ENCODE results near the gene KCNJ14.

KCNJ14 gene

GRCh38 chr19:48478339-48479256, 23.2 kb downstream of the KCNJ14 start:
- TF ChIP-seq CTCF (conservative IDR thresholded peaks at IDR 0.05; ENCODE audit: low read depth): no peak
- H3K27ac ChIP-seq: peak overlapping the region; percentile 98
- no peak for DNase-seq (ENCODE audit: low spot score)
- POLR2A ChIA-PET (ENCODE audit: low non-redundant PET): no interaction called here
- CTCF ChIA-PET: no interaction called here

GRCh38 chr19:48479686-48480085, 24.3 kb downstream of the KCNJ14 start:
- DNase-seq (ENCODE audit: low spot score): no peak
- no peak for TF ChIP-seq CTCF (conservative IDR thresholded peaks at IDR 0.05; ENCODE audit: low read depth)
- peak overlapping the region; percentile 78 for H3K27ac ChIP-seq
- ChIA-PET POLR2A (ENCODE audit: low non-redundant PET) (no interaction called here), CTCF (no interaction called here)

GRCh38 chr19:48480183-48480557, 24.8 kb downstream of the KCNJ14 start:
- ChIA-PET POLR2A (ENCODE audit: low non-redundant PET) (no interaction called here), CTCF (no interaction called here)
- DNase-seq (ENCODE audit: low spot score): no peak
- TF ChIP-seq CTCF (conservative IDR thresholded peaks at IDR 0.05; ENCODE audit: low read depth): no peak
- peak overlapping the region; percentile 78 for H3K27ac ChIP-seq

GRCh38 chr19:48480558-48481500, 25.5 kb downstream of the KCNJ14 start:
- ChIA-PET POLR2A (ENCODE audit: low non-redundant PET) (interaction anchor here (0.6 kb wide), 1 partner anchor 16 kb away, joined by 3 read pairs; no protein-coding TSS in a partner anchor), CTCF (interaction anchor here (0.6 to 0.7 kb wide), 2 partner anchors 17 to 25 kb away, joined by 3 read pairs; no protein-coding TSS in a partner anchor)
- H3K27ac ChIP-seq: peak overlapping the region; percentile 78
- TF ChIP-seq CTCF (conservative IDR thresholded peaks at IDR 0.05; ENCODE audit: low read depth): no peak
- DNase-seq (ENCODE audit: low spot score): no peak

- peak overlapping the region; percentile 78 for H3K27ac ChIP-seq
Observed at GRCh38 chr19:48481846-48482639, 26.7 kb downstream of the KCNJ14 start.

More at GRCh38 chr19:48481846-48482639, 26.7 kb downstream of the KCNJ14 start:
- POLR2A ChIA-PET (ENCODE audit: low non-redundant PET): no interaction called here
- CTCF ChIA-PET: interaction anchor here (0.7 kb wide), 1 partner anchor 24 kb away, joined by 3 read pairs; no protein-coding TSS in a partner anchor
- DNase-seq (ENCODE audit: low spot score): no peak
- TF ChIP-seq CTCF (conservative IDR thresholded peaks at IDR 0.05; ENCODE audit: low read depth): no peak

All from RWPE1 (cell line).